IMR-90 (cell line): ENCODE data around the gene PDZRN3. TPM values are rescaled to one million over a fixed set of nuclear protein-coding genes. Genes with fewer than 3 reads are reported as not detected.

Source experiments
- ATAC-seq: fragments of 200-7000 bp; cut with Tn5 transposase; 2 replicates; pipeline ENCODE4 v1.9.1; 2020; ENCODE audit warnings: low read depth, mild to moderate bottlenecking, moderate library complexity
- BruUV-seq: library from RNA; stranded (reverse); fragments of 400-500 nt; replicated peaks from 2 replicates; lab custom pipeline; 2021; lab: Mats Ljungman, UMichigan
- CTCF ChIA-PET: fragments of 300-600 bp; formaldehyde crosslinking; extraction: SDS; loops from one replicate; lab custom pipeline; 2021; ENCODE audit warnings: antibody characterized with exemption; lab: Yijun Ruan, JAX
- POLR2A ChIA-PET: fragments of 300-600 bp; sonication (Branson Sonifier 250); formaldehyde crosslinking; loops from one replicate; lab custom pipeline; 2022; ENCODE audit warnings: antibody characterized with exemption; ENCODE audit not compliant: unreplicated experiment; lab: Charles Lee
- DNase-seq: peaks from one replicate; pipeline ENCODE4 v3.0.0; 2013
- H2AFZ ChIP-seq: replicated peaks from 2 replicates; pipeline ENCODE3; 2013; ENCODE audit warnings: low read length, mild to moderate bottlenecking; ENCODE audit not compliant: poor library complexity
- H2AK5ac ChIP-seq: 2 replicates; pipeline ENCODE4 v1.6.1; 2013; ENCODE audit warnings: low read depth, low read length, inconsistent platforms
- H2AK9ac ChIP-seq: replicated peaks from 2 replicates; pipeline ENCODE3; 2013; ENCODE audit warnings: mild to moderate bottlenecking, low read depth, low read length, moderate library complexity; ENCODE audit not compliant: poor library complexity
- H2BK120ac ChIP-seq: 2 replicates; pipeline ENCODE4 v1.6.1; 2013; ENCODE audit warnings: low read depth, low read length, inconsistent platforms
- H2BK15ac ChIP-seq: 3 replicates; pipeline ENCODE4 v1.6.1; 2013; ENCODE audit warnings: low read depth, low read length, inconsistent platforms
- H2BK20ac ChIP-seq: 2 replicates; pipeline ENCODE4 v1.6.1; 2013; ENCODE audit warnings: low read depth, mild to moderate bottlenecking, inconsistent platforms, low read length, moderate library complexity
- H2BK5ac ChIP-seq: 2 replicates; pipeline ENCODE4 v1.6.1; 2013; ENCODE audit warnings: mild to moderate bottlenecking, low read depth, low read length, inconsistent platforms; ENCODE audit not compliant: poor library complexity, severe bottlenecking
- H3K14ac ChIP-seq: replicated peaks from 2 replicates; pipeline ENCODE4 v1.6.1; 2013; ENCODE audit warnings: low read depth, low read length, inconsistent platforms
- H3K18ac ChIP-seq: 2 replicates; pipeline ENCODE4 v1.6.1; 2013; ENCODE audit warnings: low read depth, low read length, control low read depth
- H3K23ac ChIP-seq: 2 replicates; pipeline ENCODE4 v1.6.1; 2013; ENCODE audit warnings: low read depth, low read length, inconsistent platforms
- H3K27ac ChIP-seq: 2 replicates; pipeline ENCODE4 v1.5.1; 2013; ENCODE audit warnings: mild to moderate bottlenecking, control low read depth, low read length; ENCODE audit not compliant: insufficient read depth
- H3K27me3 ChIP-seq: 2 replicates; pipeline ENCODE4 v1.6.1; 2013; ENCODE audit warnings: low read length; ENCODE audit not compliant: control insufficient read depth, insufficient read depth
- H3K36me3 ChIP-seq: 2 replicates; pipeline ENCODE4 v1.6.1; 2013; ENCODE audit warnings: low read length, mixed read lengths; ENCODE audit not compliant: control insufficient read depth, insufficient read depth
- H3K4ac ChIP-seq: 2 replicates; pipeline ENCODE4 v1.6.1; 2013; ENCODE audit warnings: low read depth, low read length, inconsistent platforms
- H3K4me1 ChIP-seq: 2 replicates; pipeline ENCODE4 v1.6.1; 2013; ENCODE audit warnings: low read length, mixed read lengths; ENCODE audit not compliant: control insufficient read depth, insufficient read depth
- H3K4me2 ChIP-seq: 2 replicates; pipeline ENCODE4 v1.6.1; 2013; ENCODE audit warnings: low read depth, mild to moderate bottlenecking, control low read depth, low read length, moderate library complexity
- H3K4me3 ChIP-seq: 2 replicates; pipeline ENCODE4 v1.5.1; 2013; ENCODE audit warnings: low read depth, mild to moderate bottlenecking, control low read depth, low read length, moderate library complexity; ENCODE audit not compliant: insufficient read depth
- H3K56ac ChIP-seq: 2 replicates; pipeline ENCODE4 v1.6.1; 2013; ENCODE audit warnings: low read length, inconsistent platforms; ENCODE audit not compliant: insufficient read depth; ENCODE audit errors: extremely low read depth
- H3K79me1 ChIP-seq, 2 experiments: 2 replicates each; pipeline ENCODE4 v1.6.1; 2013; ENCODE audit warnings: low read length in 2 of 2, inconsistent platforms in 1 of 2, low read depth in 1 of 2
- H3K9ac ChIP-seq: 2 replicates; pipeline ENCODE4 v1.6.1; 2013; ENCODE audit warnings: low read depth, low read length, control low read depth
- H3K9me1 ChIP-seq: 2 replicates; pipeline ENCODE4 v1.6.1; 2013; ENCODE audit warnings: low read length, inconsistent platforms; ENCODE audit not compliant: insufficient read depth
- H3K9me3 ChIP-seq: 2 replicates; pipeline ENCODE4 v1.6.1; 2013; ENCODE audit warnings: low read length; ENCODE audit not compliant: control insufficient read depth, insufficient read depth
- H4K20me1 ChIP-seq: 2 replicates; pipeline ENCODE4 v1.6.1; 2013; ENCODE audit warnings: low read length, inconsistent platforms; ENCODE audit not compliant: insufficient read depth
- H4K5ac ChIP-seq: 2 replicates; pipeline ENCODE4 v1.6.1; 2013; ENCODE audit warnings: mild to moderate bottlenecking, low read depth, low read length, control low read depth
- H4K8ac ChIP-seq, 2 experiments: 2 replicates each; pipeline ENCODE4 v1.6.1; 2013; ENCODE audit warnings: low read depth in 2 of 2, low read length in 2 of 2, control low read depth in 1 of 2, inconsistent platforms in 1 of 2
- H4K91ac ChIP-seq: 2 replicates; pipeline ENCODE4 v1.6.1; 2013; ENCODE audit warnings: low read depth, low read length, inconsistent platforms; ENCODE audit not compliant: insufficient read depth
- BHLHE40 ChIP-seq: fragments of 150-350 bp; IDR thresholded peaks from 2 replicates; pipeline ENCODE4 v1.6.1; 2016; ENCODE audit warnings: mild to moderate bottlenecking, low read depth, low read length
- FOS ChIP-seq: fragments of 150-350 bp; IDR thresholded peaks from 2 replicates; pipeline ENCODE4 v1.6.1; 2016; ENCODE audit warnings: low read depth, low read length
- MAFK ChIP-seq: IDR thresholded peaks from 2 replicates; pipeline ENCODE4 v1.6.1; 2012; ENCODE audit warnings: low read depth, low read length, improper control_type of control experiment
- MAZ ChIP-seq: IDR thresholded peaks from 2 replicates; pipeline ENCODE4 v1.6.1; 2012; ENCODE audit warnings: low read depth, mild to moderate bottlenecking, low read length, improper control_type of control experiment, moderate library complexity, borderline replicate concordance
- NFE2L2 ChIP-seq: fragments of 150-350 bp; IDR thresholded peaks from 2 replicates; pipeline ENCODE4 v1.6.1; 2016; ENCODE audit warnings: low read depth, mild to moderate bottlenecking, low read length
- RAD21 ChIP-seq: IDR thresholded peaks from 2 replicates; pipeline ENCODE4 v1.6.1; 2012; ENCODE audit warnings: low read length, improper control_type of control experiment
- RFX5 ChIP-seq: IDR thresholded peaks from 2 replicates; pipeline ENCODE4 v1.8.0; 2012; ENCODE audit warnings: low read depth, mild to moderate bottlenecking, low read length, moderate library complexity
- SMC3 ChIP-seq: fragments of 150-350 bp; IDR thresholded peaks from 2 replicates; pipeline ENCODE4 v1.6.1; 2016; ENCODE audit warnings: low read depth, mild to moderate bottlenecking, antibody characterized with exemption, low read length, moderate library complexity
- WGBS, 2 experiments: methylation state at CpG; one replicate each; pipeline versions ENCODE4 v1.1.5 to v1.1.7; 2013; ENCODE audit warnings: missing lambda C conversion rate in 2 of 2; ENCODE audit not compliant: insufficient read length in 1 of 2; ENCODE audit errors: extremely low coverage in 2 of 2; 5-methylcytosine and 5-hydroxymethylcytosine counted together
- dilution Hi-C: fragments of 300-500 bp; cut with HindIII; formaldehyde crosslinking; loops from one replicate; pipeline ENCODE4 v1.14.3; 2018; ENCODE audit warnings: low sequenced_read_pairs; ENCODE audit not compliant: unreplicated experiment
- in situ Hi-C: fragments of 300-500 bp; cut with MboI; formaldehyde crosslinking; loops from 3 replicates; pipeline ENCODE4 v1.14.3; 2019; ENCODE audit warnings: low sequenced_read_pairs, inconsistent platforms, mixed read lengths
- intact Hi-C: fragments of 100-400 bp; cut with micrococcal nuclease; formaldehyde crosslinking; loops from 2 replicates; pipeline ENCODE4 v1.10.0; 2022
- polyA plus RNA-seq, 3 experiments: library from polyadenylated mRNA; depleted of rRNA; stranded (reverse); fragments of >200 nt; gene quantifications; 2 replicates each; pipeline ENCODE4 v1.2.3, GENCODE V29; 2012; ENCODE audit warnings: low replicate concordance in 1 of 3
- total RNA-seq: library from RNA; depleted of rRNA; stranded (reverse); fragments of >200 nt; gene quantifications from 2 replicates; pipeline ENCODE4 v1.2.3, GENCODE V29; 2012
- TF ChIP-seq, protein P1 (sequence below): conservative IDR thresholded peaks from 2 replicates; pipeline ENCODE4 v1.5.1; 2012; ENCODE audit warnings: mild to moderate bottlenecking, low read depth, low read length, improper control_type of control experiment
- TF ChIP-seq, protein P2 (sequence below): fragments of 150-350 bp; IDR thresholded peaks from 2 replicates; pipeline ENCODE4 v1.6.1; 2017; ENCODE audit warnings: mild to moderate bottlenecking, antibody characterized with exemption, low read length, low read depth
- TF ChIP-seq, protein P3 (sequence below): fragments of 150-350 bp; IDR thresholded peaks from 2 replicates; pipeline ENCODE4 v1.6.1; 2016; ENCODE audit warnings: low read depth, mild to moderate bottlenecking, low read length, moderate library complexity, borderline replicate concordance

The PDZRN3 gene
- total and polyA plus RNA-seq, 2 of the 4 experiments (the other 2 are of a cell fraction): 9.4 to 17.0 TPM

- TF ChIP-seq RFX5: no peak
These were observed 3.4 kb downstream of the PDZRN3 start (continued) for GRCh38 chr3:73621388-73621787.

DNA sequence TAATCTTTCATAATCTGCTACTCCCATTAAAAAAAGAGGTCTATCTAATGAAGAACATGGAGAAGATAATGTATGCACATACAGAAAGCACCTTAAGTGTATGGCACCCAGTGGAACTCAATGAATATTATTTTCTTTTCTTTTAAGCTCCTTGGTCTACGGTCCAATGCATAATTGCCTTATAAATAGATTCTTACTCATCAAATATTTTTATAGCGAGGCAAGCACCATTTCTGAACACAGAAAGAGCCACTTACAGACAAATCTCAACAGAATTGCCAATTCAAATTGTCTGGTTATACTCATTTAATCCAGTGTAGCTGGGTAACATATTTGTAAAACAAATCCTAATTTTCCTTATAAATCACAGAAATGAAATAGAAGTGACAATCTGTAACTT is 6.3 kb downstream of the PDZRN3 start:
- ChIA-PET POLR2A (no interaction called here), CTCF (no interaction called here)
- H2AK9ac ChIP-seq: no peak overlapping the region
- no peak overlapping the region for H3K4ac ChIP-seq
- ATAC-seq (no peak), DNase-seq (peak; percentile 56)
- no CpG with 5 or more reads among the region's 2 CpGs for WGBS, 2 experiments
- no peak overlapping the region for H4K5ac ChIP-seq
- no peak overlapping the region for H2AK5ac ChIP-seq
- H2BK120ac ChIP-seq: no peak overlapping the region
- in situ Hi-C loops: loop anchor here (25.0 kb wide), 1 partner anchor 106 kb away; no protein-coding TSS in a partner anchor
- H3K14ac ChIP-seq: no peak overlapping the region
- no peak overlapping the region for H2BK20ac ChIP-seq
- H3K4me1 ChIP-seq: peaks cover 3% of the 10 kb centered on the region; the same call in 1 of the 2 replicates
- H3K9ac ChIP-seq: no peak overlapping the region
- no peak overlapping the region for H3K18ac ChIP-seq
- H3K56ac ChIP-seq: no peak overlapping the region
- no peak overlapping the region for H3K4me3 ChIP-seq
- no peaks in the 10 kb centered on the region for H3K9me3 ChIP-seq
- BruUV-seq: no TSS peak
- H3K27ac ChIP-seq: no peak overlapping the region
- intact Hi-C loops: no loop called here
- H3K23ac ChIP-seq: no peak overlapping the region
- H4K8ac ChIP-seq: no peak overlapping the region
- no peaks in the 10 kb centered on the region; the same call in 1 of the 2 replicates for H3K9me1 ChIP-seq
- peaks cover 12 to 63% of the 10 kb centered on the region in 2 experiments for H3K79me1 ChIP-seq
- H4K20me1 ChIP-seq: peaks cover 59% of the 10 kb centered on the region
- dilution Hi-C loops: loop anchor here (25.0 kb wide), 1 partner anchor 106 kb away; no protein-coding TSS in a partner anchor
- H2BK15ac ChIP-seq: no peak overlapping the region
- peaks cover 2% of the 10 kb centered on the region; the same call in 1 of the 2 replicates for H3K36me3 ChIP-seq
- H2BK5ac ChIP-seq: no peak overlapping the region
- no peak for TF ChIP-seq SMC3
- no peak for TF ChIP-seq NFE2L2
- TF ChIP-seq, protein P1, sequence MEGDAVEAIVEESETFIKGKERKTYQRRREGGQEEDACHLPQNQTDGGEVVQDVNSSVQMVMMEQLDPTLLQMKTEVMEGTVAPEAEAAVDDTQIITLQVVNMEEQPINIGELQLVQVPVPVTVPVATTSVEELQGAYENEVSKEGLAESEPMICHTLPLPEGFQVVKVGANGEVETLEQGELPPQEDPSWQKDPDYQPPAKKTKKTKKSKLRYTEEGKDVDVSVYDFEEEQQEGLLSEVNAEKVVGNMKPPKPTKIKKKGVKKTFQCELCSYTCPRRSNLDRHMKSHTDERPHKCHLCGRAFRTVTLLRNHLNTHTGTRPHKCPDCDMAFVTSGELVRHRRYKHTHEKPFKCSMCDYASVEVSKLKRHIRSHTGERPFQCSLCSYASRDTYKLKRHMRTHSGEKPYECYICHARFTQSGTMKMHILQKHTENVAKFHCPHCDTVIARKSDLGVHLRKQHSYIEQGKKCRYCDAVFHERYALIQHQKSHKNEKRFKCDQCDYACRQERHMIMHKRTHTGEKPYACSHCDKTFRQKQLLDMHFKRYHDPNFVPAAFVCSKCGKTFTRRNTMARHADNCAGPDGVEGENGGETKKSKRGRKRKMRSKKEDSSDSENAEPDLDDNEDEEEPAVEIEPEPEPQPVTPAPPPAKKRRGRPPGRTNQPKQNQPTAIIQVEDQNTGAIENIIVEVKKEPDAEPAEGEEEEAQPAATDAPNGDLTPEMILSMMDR: no peak
- TF ChIP-seq, protein P2, sequence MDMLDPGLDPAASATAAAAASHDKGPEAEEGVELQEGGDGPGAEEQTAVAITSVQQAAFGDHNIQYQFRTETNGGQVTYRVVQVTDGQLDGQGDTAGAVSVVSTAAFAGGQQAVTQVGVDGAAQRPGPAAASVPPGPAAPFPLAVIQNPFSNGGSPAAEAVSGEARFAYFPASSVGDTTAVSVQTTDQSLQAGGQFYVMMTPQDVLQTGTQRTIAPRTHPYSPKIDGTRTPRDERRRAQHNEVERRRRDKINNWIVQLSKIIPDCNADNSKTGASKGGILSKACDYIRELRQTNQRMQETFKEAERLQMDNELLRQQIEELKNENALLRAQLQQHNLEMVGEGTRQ: no peak
- TF ChIP-seq MAFK: no peak
- TF ChIP-seq RAD21: no peak
- no peak for TF ChIP-seq FOS
- TF ChIP-seq, protein P3, sequence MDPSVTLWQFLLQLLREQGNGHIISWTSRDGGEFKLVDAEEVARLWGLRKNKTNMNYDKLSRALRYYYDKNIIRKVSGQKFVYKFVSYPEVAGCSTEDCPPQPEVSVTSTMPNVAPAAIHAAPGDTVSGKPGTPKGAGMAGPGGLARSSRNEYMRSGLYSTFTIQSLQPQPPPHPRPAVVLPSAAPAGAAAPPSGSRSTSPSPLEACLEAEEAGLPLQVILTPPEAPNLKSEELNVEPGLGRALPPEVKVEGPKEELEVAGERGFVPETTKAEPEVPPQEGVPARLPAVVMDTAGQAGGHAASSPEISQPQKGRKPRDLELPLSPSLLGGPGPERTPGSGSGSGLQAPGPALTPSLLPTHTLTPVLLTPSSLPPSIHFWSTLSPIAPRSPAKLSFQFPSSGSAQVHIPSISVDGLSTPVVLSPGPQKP: no peak
- no peak for TF ChIP-seq BHLHE40
- TF ChIP-seq MAZ: no peak
- no peak overlapping the region for H2AFZ ChIP-seq
- no peaks in the 10 kb centered on the region for H3K27me3 ChIP-seq
- no peak overlapping the region for H4K91ac ChIP-seq
- no peak overlapping the region for H3K4me2 ChIP-seq
